NCI-H2171 treated with DMSO at 0.1 percent for 48 hours (cell line): ENCODE results near the gene MYCBP.

Experiments
- DNase-seq: peaks from one replicate; lab custom pipeline; 2025; lab: John Stamatoyannopoulos, UW

The MYCBP gene

DNA sequence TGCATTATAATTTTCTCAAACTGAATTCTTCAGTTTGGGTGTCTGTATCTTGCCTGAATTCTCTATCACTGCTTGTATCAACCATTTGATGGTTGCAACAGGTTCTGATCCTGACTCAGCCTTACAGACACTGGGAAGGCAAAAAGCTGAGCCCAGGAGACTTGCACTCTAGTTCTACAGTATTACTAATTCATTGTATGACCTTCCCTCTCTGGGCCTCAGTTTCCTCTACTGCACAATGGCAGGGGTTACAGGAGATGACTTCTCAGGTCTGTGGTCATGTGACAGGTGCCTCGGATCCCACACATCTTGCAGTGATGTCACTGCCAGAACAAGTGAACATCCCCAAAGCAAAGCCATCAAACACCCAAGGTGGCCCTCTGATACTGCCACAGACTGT, 52.3 kb downstream of the MYCBP start:
- DNase-seq = no peak

GRCh38 chr1:38819516-38819915, 53.6 kb downstream of the MYCBP start:
- no peak for DNase-seq

DNA sequence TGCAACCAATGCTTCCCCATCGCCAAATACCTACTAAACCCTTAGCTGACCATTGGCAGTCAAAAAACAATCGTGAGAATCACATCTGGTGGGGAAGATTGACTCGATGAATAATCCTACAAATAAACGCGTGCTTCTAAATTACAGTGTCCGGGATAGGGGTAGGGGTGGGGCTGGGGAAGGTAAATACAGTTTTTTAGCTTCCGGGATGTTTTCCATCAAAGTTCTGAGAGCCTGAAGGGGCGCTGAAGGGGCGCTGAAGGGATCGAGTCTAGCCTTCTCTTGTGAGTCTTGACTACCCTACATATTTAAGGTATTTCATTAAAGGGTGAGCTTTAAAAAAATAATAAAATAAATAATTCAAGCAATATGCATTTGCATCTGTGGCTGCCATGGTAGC, 54.1 kb downstream of the MYCBP start:
- no peak for DNase-seq

- DNase-seq = peak; percentile 39
These were observed 54.8 kb downstream of the MYCBP start for GRCh38 chr1:38818175-38818976.

DNA sequence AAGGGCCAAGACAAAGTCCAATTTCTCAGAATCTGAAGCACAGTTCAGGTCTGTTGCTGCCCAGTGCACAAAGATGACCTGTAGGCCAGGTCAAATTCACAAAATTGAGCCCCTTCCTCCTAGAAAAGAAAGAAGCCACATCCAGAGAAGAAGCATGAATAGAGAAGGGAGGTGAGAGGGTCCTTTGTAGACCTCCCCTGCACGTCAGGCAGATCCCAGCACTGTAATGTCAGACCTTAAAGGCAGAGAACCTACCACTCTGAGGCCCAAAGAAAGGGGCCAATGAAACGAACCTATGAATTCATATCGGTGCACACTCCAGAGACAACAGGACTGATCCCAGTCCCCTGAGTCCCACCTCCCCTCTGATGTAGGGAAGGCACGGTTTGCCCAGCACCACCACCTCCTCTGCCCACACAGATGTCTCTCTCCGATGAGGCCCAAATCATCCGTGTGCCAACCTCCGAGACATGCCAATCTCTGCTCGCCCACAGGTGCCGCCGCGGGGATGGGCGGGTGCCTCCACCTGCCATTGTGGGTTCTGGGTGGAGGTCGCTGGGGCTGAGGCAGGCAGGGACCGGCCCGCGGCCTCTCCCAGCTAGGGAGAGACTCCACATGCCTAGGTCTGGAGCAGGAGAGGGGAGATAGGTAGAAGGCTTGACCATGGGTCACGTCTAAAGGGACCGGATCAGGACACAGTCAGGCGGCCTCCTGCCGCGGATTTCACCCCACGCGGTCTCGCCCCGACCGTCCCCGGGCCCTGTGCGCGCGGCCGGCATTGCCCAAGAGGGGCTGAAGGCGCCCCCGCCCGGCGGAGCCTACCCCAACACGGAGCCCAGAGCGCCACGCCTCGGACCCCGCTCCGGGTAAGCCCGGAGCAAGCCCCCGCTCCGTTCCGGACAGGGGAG, 55.6 kb downstream of the MYCBP start:
- no peak for DNase-seq

GRCh38 chr1:38815903-38816627, 57.1 kb downstream of the MYCBP start:
- DNase-seq = peak; percentile 68

DNA sequence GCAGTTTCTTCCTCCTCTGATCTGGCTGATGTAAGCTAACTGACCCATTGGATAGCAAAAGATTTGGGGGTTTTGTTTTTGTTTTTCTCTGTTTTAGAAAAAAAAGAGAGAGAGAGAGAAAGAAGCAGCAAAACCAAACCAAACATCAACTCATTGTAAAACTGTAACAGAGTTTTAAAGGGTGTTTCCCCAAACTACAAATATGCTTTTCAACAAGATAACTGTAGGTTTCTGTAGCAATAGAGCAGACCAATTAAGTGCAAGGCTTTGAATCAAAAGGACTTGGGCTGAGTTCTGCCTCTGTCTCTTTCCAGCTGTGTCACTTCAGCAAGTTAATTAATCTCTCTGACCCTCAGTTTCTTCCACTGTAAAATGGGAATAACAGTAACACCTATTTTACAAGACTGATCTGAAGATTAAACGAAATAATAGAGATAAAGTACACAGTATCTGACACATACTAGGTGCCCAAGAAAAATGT, 58.1 kb downstream of the MYCBP start:
- DNase-seq = no peak

DNA sequence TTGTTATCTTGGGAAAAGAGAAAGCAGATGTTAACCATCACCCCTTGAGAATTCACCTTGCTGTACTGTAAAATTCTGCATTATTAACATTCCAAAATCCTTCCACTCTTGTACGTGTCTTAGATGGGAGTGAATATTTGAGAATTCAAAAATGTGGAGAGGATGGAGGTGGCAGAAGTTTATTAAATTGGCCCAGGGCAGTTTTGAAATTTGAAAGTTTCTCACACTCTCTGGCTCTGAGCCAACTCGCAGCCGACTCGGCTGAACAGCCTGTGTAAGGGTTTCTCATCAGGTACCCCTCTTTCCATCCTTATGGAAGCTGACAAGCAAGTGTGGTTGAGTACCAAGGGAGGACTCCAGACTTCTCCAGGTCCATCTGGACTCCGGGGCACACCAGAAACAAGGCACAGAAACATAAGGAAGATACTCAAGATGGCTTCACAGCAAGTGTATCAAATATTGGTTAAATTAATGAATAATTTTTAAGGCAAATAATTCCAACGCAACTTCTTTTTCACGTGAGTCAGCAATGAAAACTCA, 58.6 kb downstream of the MYCBP start:
- DNase-seq = peak; percentile 62

DNA sequence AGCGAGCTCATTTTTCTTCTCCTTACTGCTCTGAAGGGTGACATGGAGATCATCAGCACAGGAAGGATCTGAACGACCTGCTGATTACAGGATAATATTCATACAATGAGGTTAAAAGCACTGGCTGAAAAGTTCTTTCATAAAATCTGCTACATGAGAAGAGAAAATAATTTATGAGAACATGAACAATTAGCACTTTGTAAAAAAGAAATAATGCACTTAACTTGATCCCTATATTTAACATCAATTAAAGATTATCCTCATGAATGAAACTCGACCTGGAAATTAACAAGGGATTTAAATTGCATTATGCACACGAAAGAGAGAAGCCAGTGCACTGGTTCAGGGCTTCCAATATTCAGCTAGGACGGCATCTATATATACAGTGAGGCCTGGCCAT, 60.2 kb downstream of the MYCBP start:
- no peak for DNase-seq
